ENCODE results near the gene PHLDA3. TPM values are rescaled to one million over a fixed set of nuclear protein-coding genes. Genes with fewer than 3 reads are reported as not detected.

PHLDA3 gene
- total RNA-seq (ENCODE audit: unreplicated experiment): 25.0 TPM
- long read RNA-seq, partial matches to known transcripts: 0 of 3 reads
- long read RNA-seq, other reads (novel, unspliced or antisense): 2 of 3 reads

DNA sequence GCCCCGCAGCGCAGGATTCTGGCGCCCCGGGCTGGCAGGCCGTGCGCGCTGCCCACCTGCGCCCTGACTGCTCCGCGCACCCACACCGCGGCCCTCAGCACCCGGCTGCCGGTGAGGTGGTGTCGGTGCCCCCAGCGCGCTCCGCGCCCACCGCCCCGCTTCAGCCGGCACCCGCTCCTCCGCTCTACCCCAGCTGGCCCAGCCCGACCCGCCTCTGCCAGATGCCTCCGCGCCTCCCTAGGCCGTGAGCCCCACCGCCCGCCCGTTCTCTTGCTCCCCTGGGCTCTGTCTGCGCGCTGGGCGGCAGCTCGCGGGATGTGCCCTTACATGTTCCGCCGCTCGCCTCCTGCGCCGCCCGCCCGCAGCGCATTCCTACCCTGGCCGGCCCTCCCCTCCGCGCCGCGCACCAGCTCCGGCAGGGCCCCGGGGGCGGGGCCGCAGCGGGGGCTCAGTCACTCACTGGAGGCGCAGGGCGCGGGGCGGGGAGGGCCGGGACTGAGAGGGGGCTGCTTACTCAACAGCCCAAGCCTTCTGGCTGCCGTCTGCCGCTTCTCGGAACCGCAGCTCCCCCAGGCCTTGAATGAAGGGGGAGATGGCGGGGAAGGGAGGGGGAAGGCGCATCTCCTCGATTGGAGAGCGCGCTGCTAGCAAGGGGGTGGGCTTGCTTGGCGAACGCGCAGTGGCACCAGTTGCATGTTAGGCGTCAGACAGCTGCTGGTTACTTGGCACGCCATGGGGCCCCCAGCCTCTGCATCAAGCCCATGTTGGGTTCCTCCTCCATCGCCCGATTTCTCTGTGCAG lies at the start of gene PHLDA3:
Gene PHLDA3 (minus strand): TSS at position 345 of the 801 bp plus-strand sequence. CDS start 402 bp downstream, outside the sequence.
- peak within 1 kb of the TSS; percentile 91 for H3K4me3 Mint-ChIP-seq (ENCODE audit: unreplicated experiment)
- DNase-seq (ENCODE audit: low spot score): peak; percentile 65
- peak within 1 kb of the TSS; percentile 80 for H3K27ac Mint-ChIP-seq (ENCODE audit: unreplicated experiment)

GRCh38 chr1:201518071-201518470 lies 49.1 kb upstream of the PHLDA3 start:
- Mint-ChIP-seq H3K4me1 (ENCODE audit: unreplicated experiment) (peaks cover 15% of the 10 kb centered on the region), H3K27me3 (ENCODE audit: unreplicated experiment) (no peaks in the 10 kb centered on the region), H3K9me3 (ENCODE audit: unreplicated experiment) (no peaks in the 10 kb centered on the region), H3K36me3 (ENCODE audit: low read depth, unreplicated experiment) (no peaks in the 10 kb centered on the region), H3K27ac (ENCODE audit: unreplicated experiment) (no peak overlapping the region), H3K4me3 (ENCODE audit: unreplicated experiment) (no peak overlapping the region)
- no peak for TF ChIP-seq CTCF (IDR thresholded peaks at IDR 0.05; ENCODE audit: unreplicated experiment)
- no peak for DNase-seq (ENCODE audit: low spot score)

More for the DNA sequence above, at the start of gene PHLDA3:
- peaks cover 13% of the 10 kb centered on the region for H3K27me3 Mint-ChIP-seq (ENCODE audit: unreplicated experiment)
- H3K9me3 Mint-ChIP-seq (ENCODE audit: unreplicated experiment): no peaks in the 10 kb centered on the region
- no peak for TF ChIP-seq CTCF (IDR thresholded peaks at IDR 0.05; ENCODE audit: unreplicated experiment)
- H3K4me1 Mint-ChIP-seq (ENCODE audit: unreplicated experiment): peaks cover 16% of the 10 kb centered on the region
- H3K36me3 Mint-ChIP-seq (ENCODE audit: low read depth, unreplicated experiment): peaks cover 19% of the 10 kb centered on the region

DNA sequence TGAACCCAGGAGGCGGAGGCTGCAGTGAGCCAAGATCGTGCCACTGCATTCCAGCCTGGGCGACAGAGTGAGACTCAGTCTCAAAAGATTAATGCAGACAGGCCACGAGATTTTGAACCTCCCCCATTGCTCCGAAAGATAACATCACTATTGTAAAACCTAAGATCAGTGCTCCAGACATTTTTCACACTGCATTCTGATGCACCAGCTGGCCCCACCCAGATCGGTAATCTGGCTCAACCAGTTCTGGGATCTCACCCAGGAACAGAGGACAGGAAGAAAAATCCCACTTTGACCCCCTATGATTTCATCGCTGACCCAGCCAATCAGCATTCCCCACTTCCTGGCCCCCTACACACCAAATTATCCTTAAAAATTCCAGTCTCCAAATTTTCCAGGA lies 48.6 kb upstream of the PHLDA3 start:
- Mint-ChIP-seq H3K9me3 (ENCODE audit: unreplicated experiment) (no peaks in the 10 kb centered on the region), H3K4me3 (ENCODE audit: unreplicated experiment) (no peak overlapping the region), H3K36me3 (ENCODE audit: low read depth, unreplicated experiment) (no peaks in the 10 kb centered on the region), H3K27ac (ENCODE audit: unreplicated experiment) (no peak overlapping the region), H3K4me1 (ENCODE audit: unreplicated experiment) (peaks cover 20% of the 10 kb centered on the region), H3K27me3 (ENCODE audit: unreplicated experiment) (no peaks in the 10 kb centered on the region)
- TF ChIP-seq CTCF (IDR thresholded peaks at IDR 0.05; ENCODE audit: unreplicated experiment): no peak
- DNase-seq (ENCODE audit: low spot score): no peak

DNA sequence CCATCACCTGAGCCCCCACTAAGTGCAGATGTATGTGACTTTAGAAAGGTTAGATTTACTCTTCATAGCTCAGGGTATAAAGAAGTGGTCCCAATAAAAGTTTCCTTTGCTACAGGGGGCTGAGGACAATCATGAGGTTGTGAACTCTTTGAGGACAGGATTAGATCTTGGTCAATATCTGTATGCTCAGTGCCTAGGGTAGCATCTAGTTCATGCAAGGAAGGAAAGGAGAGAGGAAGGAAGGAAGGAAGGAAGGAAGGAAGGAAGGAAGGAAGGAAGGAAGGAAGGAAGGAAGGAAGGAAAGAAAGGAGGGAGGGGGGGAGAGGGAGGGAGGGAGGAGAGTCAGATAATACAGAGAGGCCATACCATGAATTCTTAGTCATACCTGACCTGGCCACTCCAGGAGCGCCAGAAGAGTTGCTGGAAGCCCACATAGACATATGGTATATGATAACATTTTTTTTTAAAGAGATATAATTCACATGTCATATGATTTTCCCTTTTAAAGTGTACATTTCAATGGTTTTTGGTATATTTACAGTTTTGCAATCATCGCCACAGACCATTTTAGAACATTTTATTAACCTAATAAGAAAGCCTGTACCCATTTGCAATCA lies 47.6 kb upstream of the PHLDA3 start:
- H3K36me3 Mint-ChIP-seq (ENCODE audit: low read depth, unreplicated experiment): no peaks in the 10 kb centered on the region
- H3K27ac Mint-ChIP-seq (ENCODE audit: unreplicated experiment): no peak overlapping the region
- no peak for DNase-seq (ENCODE audit: low spot score)
- H3K4me3 Mint-ChIP-seq (ENCODE audit: unreplicated experiment): no peak overlapping the region
- no peak for TF ChIP-seq CTCF (IDR thresholded peaks at IDR 0.05; ENCODE audit: unreplicated experiment)
- H3K9me3 Mint-ChIP-seq (ENCODE audit: unreplicated experiment): no peaks in the 10 kb centered on the region
- no peaks in the 10 kb centered on the region for H3K27me3 Mint-ChIP-seq (ENCODE audit: unreplicated experiment)
- H3K4me1 Mint-ChIP-seq (ENCODE audit: unreplicated experiment): peaks cover 29% of the 10 kb centered on the region

DNA sequence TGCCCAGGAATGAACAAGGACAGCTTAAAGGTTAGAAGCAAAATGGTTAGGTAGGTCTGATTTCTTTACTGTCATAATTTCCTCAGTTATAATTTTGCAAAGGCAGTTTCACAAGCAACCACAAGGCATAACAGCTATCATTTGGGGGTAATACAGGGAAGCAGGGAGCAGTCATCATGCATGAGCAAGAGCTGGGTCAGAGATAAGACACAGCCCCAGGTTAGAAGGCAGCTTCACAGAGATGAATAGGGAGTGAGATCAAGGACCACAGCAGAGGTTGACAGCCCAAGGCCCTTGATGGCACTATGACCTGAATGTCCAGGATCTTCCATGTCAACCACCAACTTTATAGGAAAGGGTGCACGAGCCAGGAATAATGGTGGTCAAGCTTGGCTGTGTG lies 46.9 kb upstream of the PHLDA3 start:
- no peaks in the 10 kb centered on the region for H3K9me3 Mint-ChIP-seq (ENCODE audit: unreplicated experiment)
- no peaks in the 10 kb centered on the region for H3K36me3 Mint-ChIP-seq (ENCODE audit: low read depth, unreplicated experiment)
- H3K27me3 Mint-ChIP-seq (ENCODE audit: unreplicated experiment): no peaks in the 10 kb centered on the region
- no peak overlapping the region for H3K27ac Mint-ChIP-seq (ENCODE audit: unreplicated experiment)
- no peak overlapping the region for H3K4me3 Mint-ChIP-seq (ENCODE audit: unreplicated experiment)
- no peak for TF ChIP-seq CTCF (IDR thresholded peaks at IDR 0.05; ENCODE audit: unreplicated experiment)
- H3K4me1 Mint-ChIP-seq (ENCODE audit: unreplicated experiment): peaks cover 32% of the 10 kb centered on the region
- no peak for DNase-seq (ENCODE audit: low spot score)

Measured in endothelial cell (in vitro differentiated cells).